ENCODE results near the gene ATF6.

Gene ATF6

DNA sequence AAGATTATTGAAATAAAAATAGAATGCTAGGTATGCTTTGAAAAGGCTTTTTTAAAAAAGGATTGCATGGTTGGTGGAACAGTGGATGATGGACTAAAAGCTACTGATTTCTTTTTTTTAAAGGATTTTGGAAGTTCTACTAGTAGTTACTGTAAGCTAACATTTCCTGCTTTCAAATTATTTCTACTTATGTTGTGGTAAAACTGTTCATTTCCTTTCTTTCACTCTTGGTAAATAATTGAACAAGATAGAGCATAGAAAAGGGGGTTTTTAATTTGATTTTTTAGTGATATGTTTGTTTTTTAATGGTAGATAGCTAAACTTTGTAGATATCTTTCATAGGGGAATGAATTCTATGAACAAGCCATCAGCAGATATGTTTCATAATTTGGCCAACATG is 153.1 kb downstream of the ATF6 start:
- TF ChIP-seq, protein P1, sequence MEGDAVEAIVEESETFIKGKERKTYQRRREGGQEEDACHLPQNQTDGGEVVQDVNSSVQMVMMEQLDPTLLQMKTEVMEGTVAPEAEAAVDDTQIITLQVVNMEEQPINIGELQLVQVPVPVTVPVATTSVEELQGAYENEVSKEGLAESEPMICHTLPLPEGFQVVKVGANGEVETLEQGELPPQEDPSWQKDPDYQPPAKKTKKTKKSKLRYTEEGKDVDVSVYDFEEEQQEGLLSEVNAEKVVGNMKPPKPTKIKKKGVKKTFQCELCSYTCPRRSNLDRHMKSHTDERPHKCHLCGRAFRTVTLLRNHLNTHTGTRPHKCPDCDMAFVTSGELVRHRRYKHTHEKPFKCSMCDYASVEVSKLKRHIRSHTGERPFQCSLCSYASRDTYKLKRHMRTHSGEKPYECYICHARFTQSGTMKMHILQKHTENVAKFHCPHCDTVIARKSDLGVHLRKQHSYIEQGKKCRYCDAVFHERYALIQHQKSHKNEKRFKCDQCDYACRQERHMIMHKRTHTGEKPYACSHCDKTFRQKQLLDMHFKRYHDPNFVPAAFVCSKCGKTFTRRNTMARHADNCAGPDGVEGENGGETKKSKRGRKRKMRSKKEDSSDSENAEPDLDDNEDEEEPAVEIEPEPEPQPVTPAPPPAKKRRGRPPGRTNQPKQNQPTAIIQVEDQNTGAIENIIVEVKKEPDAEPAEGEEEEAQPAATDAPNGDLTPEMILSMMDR (IDR thresholded peaks at IDR 0.05; ENCODE audit: insufficient read depth, missing control alignments) = no peak
- DNase-seq (ENCODE audit: insufficient read length, low spot score) = no peak
- peak; percentile 90 for FAIRE-seq

DNA sequence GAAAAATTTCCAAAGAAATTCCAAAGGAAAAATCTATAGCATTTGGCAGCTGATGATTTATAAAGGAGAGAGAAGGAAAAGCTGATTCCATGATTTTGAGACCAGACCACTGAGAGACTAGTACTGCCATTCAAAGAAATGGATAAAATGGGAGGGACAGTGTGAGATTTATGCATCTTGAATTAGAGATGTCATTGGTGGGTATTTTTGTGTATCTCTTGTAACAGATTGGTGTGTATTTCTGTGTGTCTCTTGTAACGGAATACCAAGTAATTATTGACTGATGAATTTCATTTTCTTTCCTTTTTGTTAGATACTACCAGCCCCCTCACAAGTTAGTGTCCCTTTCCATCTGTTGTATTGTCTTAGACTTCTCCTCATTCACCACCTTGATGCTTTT is 155.4 kb downstream of the ATF6 start:
- peak; percentile 72 for FAIRE-seq
- TF ChIP-seq, protein P1 (IDR thresholded peaks at IDR 0.05; ENCODE audit: insufficient read depth, missing control alignments) = no peak
- no peak for DNase-seq (ENCODE audit: insufficient read length, low spot score)

DNA sequence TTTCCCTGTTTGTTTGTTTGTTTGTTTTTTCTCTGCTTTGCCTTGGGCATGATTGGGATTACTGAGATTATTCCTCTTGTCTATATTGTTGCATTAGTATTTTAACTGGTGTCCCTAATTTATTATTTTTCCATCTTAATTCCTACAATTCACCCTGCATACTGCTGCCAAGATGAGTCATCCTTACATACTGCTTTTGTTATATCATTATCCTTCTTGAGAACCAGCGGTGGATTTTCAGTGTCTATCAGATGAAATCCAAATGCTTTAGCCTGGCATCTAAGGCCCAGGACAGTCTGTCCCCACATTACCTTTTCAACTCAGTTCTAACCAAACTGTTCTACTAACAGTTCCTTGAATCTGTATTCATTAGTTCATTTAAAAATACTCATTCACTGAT is 155.9 kb downstream of the ATF6 start:
- no peak for FAIRE-seq
- TF ChIP-seq, protein P1 (IDR thresholded peaks at IDR 0.05; ENCODE audit: insufficient read depth, missing control alignments) = no peak
- no peak for DNase-seq (ENCODE audit: insufficient read length, low spot score)

GRCh38 chr1:161928056-161928455 is 161.9 kb downstream of the ATF6 start:
- FAIRE-seq (no peak), DNase-seq (ENCODE audit: insufficient read length, low spot score) (no peak)
- TF ChIP-seq, protein P1 (IDR thresholded peaks at IDR 0.05; ENCODE audit: insufficient read depth, missing control alignments) = no peak

DNA sequence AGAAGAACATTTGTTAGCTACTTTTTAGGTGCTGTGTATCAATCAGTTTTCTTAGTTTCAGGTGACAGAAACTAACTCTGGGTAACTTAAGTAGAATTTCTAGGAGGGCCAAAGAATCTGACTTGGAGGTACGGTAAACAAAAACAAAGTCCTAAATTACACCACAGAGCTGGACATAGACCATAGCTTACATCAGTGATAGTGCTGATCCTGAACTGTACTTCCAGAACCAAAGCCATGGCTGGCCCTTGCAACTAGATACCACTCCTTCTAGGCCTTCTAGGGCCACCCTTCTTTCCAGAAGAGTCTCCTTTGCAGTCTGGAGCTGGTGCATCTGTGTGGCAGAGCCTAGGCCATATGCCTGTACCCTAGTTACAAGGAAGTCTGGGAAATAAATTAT is 163.0 kb downstream of the ATF6 start:
- DNase-seq (ENCODE audit: insufficient read length, low spot score) (no peak), FAIRE-seq (no peak)
- TF ChIP-seq, protein P1 (IDR thresholded peaks at IDR 0.05; ENCODE audit: insufficient read depth, missing control alignments) = no peak

DNA sequence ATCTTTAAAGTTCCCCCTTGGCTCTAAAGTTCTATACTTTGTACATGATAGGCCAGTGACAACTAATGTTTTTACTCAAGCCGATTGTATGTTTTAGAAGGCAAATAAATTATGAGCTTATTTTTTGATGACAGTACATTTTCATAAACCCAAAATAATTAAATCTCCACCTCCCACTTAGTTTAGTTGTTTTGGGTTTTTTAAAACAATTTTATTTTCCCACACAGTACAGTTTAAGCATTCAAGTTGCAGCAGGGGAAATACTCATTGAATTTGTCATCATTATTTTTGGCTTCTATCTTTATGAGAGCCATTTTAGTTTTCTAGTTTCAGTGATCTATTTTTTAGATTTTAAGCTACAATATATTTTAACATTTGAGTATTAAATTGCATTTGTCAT is 163.9 kb downstream of the ATF6 start:
- DNase-seq (ENCODE audit: insufficient read length, low spot score) (no peak), FAIRE-seq (no peak)

DNA sequence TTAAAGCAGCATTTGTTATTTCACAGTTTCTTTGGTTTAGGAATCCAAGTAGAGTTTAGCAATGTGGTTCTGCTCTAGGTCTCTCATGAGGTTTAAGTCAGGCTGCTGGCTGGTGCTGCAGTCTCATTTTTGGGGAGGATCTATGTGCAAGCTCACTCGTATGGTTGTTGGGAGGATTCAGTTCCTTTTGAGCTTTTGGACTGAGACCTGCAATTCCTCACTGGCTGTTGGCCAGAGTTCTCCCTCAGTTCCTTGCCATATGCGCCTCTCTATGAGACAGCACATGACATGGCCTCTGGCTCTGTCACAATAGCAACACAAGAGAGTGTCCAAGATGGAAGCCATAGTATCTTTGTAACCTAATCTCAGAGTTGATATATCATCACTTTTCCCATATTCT is 166.5 kb downstream of the ATF6 start:
- FAIRE-seq (no peak), DNase-seq (ENCODE audit: insufficient read length, low spot score) (no peak)
- TF ChIP-seq, protein P1 (IDR thresholded peaks at IDR 0.05; ENCODE audit: insufficient read depth, missing control alignments) = no peak

More for the DNA sequence above, 163.9 kb downstream of the ATF6 start:
- TF ChIP-seq, protein P1 (IDR thresholded peaks at IDR 0.05; ENCODE audit: insufficient read depth, missing control alignments) = no peak

All from D721Med (cell line).